H1 (cell line): Measurements from ENCODE around the gene VWA3B. TPM values are rescaled to one million over a fixed set of nuclear protein-coding genes. Genes with fewer than 3 reads are reported as not detected.

Source experiments
- CTCF ChIA-PET: fragments of 300-600 bp; sonication (Branson Sonifier 250); formaldehyde crosslinking; loops from one replicate; lab custom pipeline; 2021; ENCODE audit not compliant: partially characterized antibody; lab: Charles Lee
- POLR2A ChIA-PET: fragments of 300-600 bp; sonication (Branson Sonifier 250); formaldehyde crosslinking; loops from one replicate; lab custom pipeline; 2021; ENCODE audit warnings: inconsistent platforms; ENCODE audit not compliant: partially characterized antibody; lab: Charles Lee
- DNase-seq, 2 experiments: peaks; one replicate each; pipeline versions ENCODE4 v3.0.0 to v3.0.0-alpha.2; 2010 to 2022; ENCODE audit warnings: low spot score in 2 of 2, low read depth in 1 of 2, mixed read lengths in 1 of 2
- FAIRE-seq: peaks from 2 replicates; lab custom pipeline; 2011; peaks lifted over from hg19 to GRCh38; lab: Jason Lieb, UNC
- H2AFZ ChIP-seq: 2 replicates; pipeline ENCODE4 v1.8.1; 2012; ENCODE audit warnings: low read length, inconsistent platforms
- H2AK5ac ChIP-seq: 2 replicates; pipeline ENCODE4 v1.6.1; 2013; ENCODE audit warnings: low read depth, low read length
- H2BK120ac ChIP-seq: replicated peaks from 2 replicates; pipeline ENCODE3; 2013; ENCODE audit warnings: low read depth, low read length, inconsistent platforms
- H2BK12ac ChIP-seq: 2 replicates; pipeline ENCODE4 v1.6.1; 2013; ENCODE audit warnings: low read depth, low read length
- H2BK15ac ChIP-seq: 2 replicates; pipeline ENCODE4 v1.6.1; 2013; ENCODE audit warnings: low read length
- H2BK20ac ChIP-seq: 2 replicates; pipeline ENCODE4 v1.6.1; 2013; ENCODE audit warnings: low read length
- H2BK5ac ChIP-seq: 2 replicates; pipeline ENCODE4 v1.6.1; 2013; ENCODE audit warnings: low read depth, low read length
- H3K14ac ChIP-seq: 2 replicates; pipeline ENCODE4 v1.6.1; 2013; ENCODE audit warnings: inconsistent platforms; ENCODE audit not compliant: insufficient read length
- H3K18ac ChIP-seq: 2 replicates; pipeline ENCODE4 v1.6.1; 2013; ENCODE audit warnings: low read length; ENCODE audit errors: extremely low read depth
- H3K23ac ChIP-seq: 2 replicates; pipeline ENCODE4 v1.6.1; 2013; ENCODE audit warnings: inconsistent platforms; ENCODE audit not compliant: insufficient read length
- H3K23me2 ChIP-seq: 2 replicates; pipeline ENCODE4 v1.6.1; 2013; ENCODE audit warnings: low read depth, low read length
- H3K27ac ChIP-seq: 2 replicates; pipeline ENCODE4 v1.6.1; 2011; ENCODE audit warnings: low read depth, low read length, inconsistent platforms
- H3K27me3 ChIP-seq, 4 experiments: replicated peaks in 1 of 4; 1 replicate in 1 of 4; 2 replicates in 3 of 4; pipeline versions ENCODE4 v1.6.1 to v1.8.1; 2011 to 2013; ENCODE audit warnings: low read length in 3 of 4, mild to moderate bottlenecking in 3 of 4, inconsistent platforms in 2 of 4, mixed read lengths in 2 of 4, moderate library complexity in 1 of 4; ENCODE audit not compliant: control insufficient read depth in 3 of 4, insufficient read depth in 3 of 4; ENCODE audit errors: extremely low read depth in 1 of 4
- H3K36me3 ChIP-seq, 4 experiments: 2 replicates each; pipeline versions ENCODE4 v1.6.1 to v1.8.1; 2011 to 2013; ENCODE audit warnings: mild to moderate bottlenecking in 4 of 4, low read length in 3 of 4, moderate library complexity in 2 of 4, control low read depth in 1 of 4, inconsistent platforms in 1 of 4; ENCODE audit not compliant: insufficient read depth in 4 of 4, control insufficient read depth in 2 of 4
- H3K4ac ChIP-seq: replicated peaks from 2 replicates; pipeline ENCODE3; 2013; ENCODE audit warnings: low read length, low read depth, mixed read lengths, inconsistent platforms; ENCODE audit not compliant: insufficient read length
- H3K4me1 ChIP-seq, 4 experiments: replicated peaks in 1 of 4; 1 replicate in 1 of 4; 2 replicates in 3 of 4; pipeline versions ENCODE4 v1.6.1 to v1.8.1; 2011 to 2013; ENCODE audit warnings: low read length in 3 of 4, inconsistent platforms in 2 of 4, mixed read lengths in 1 of 4; ENCODE audit not compliant: insufficient read depth in 4 of 4, control insufficient read depth in 3 of 4
- H3K4me2 ChIP-seq, 2 experiments: 2 replicates each; pipeline versions ENCODE4 v1.6.1 to v1.8.1; 2011 to 2013; ENCODE audit warnings: low read depth in 2 of 2, low read length in 2 of 2, control low read depth in 1 of 2, inconsistent platforms in 1 of 2, mild to moderate bottlenecking in 1 of 2; ENCODE audit not compliant: insufficient read depth in 1 of 2
- H3K4me3 ChIP-seq, 4 experiments: fragments of 200-600, 300-600 bp in 1 of 4; sonication (generic), shearing (Covaris generic), sonication (Bioruptor Twin) in 1 of 4; 2 replicates each; pipeline versions ENCODE4 v1.5.1 to v1.8.1; 2011 to 2016; ENCODE audit warnings: low read length in 4 of 4, low read depth in 3 of 4, control low read depth in 2 of 4, inconsistent platforms in 2 of 4, mild to moderate bottlenecking in 2 of 4, mixed read lengths in 1 of 4, moderate library complexity in 1 of 4; ENCODE audit not compliant: insufficient read depth in 2 of 4; ENCODE audit errors: extremely low read depth in 1 of 4
- H3K56ac ChIP-seq: replicated peaks from 2 replicates; pipeline ENCODE3; 2013; ENCODE audit warnings: low read depth, mild to moderate bottlenecking, mixed read lengths, low read length, inconsistent platforms; ENCODE audit not compliant: insufficient read length
- H3K79me1 ChIP-seq: 2 replicates; pipeline ENCODE4 v1.6.1; 2013; ENCODE audit warnings: low read depth, low read length, control low read depth
- H3K79me2 ChIP-seq, 2 experiments: 2 replicates each; pipeline versions ENCODE4 v1.6.1 to v1.8.1; 2012 to 2013; ENCODE audit warnings: low read length in 2 of 2, mild to moderate bottlenecking in 2 of 2, inconsistent platforms in 1 of 2; ENCODE audit not compliant: insufficient read depth in 2 of 2, control insufficient read depth in 1 of 2
- H3K9ac ChIP-seq, 4 experiments: replicated peaks in 1 of 4; 1 replicate in 1 of 4; 2 replicates in 3 of 4; pipeline versions ENCODE4 v1.6.1 to v1.8.1; 2011 to 2013; ENCODE audit warnings: low read depth in 3 of 4, low read length in 3 of 4, control low read depth in 2 of 4, mild to moderate bottlenecking in 2 of 4, moderate library complexity in 2 of 4, inconsistent platforms in 1 of 4; ENCODE audit errors: extremely low read depth in 1 of 4
- H3K9me3 ChIP-seq, 2 experiments: 2 replicates each; pipeline versions ENCODE4 v1.6.1 to v1.8.1; 2012 to 2013; ENCODE audit warnings: mild to moderate bottlenecking in 2 of 2, moderate library complexity in 2 of 2, control low read depth in 1 of 2, inconsistent platforms in 1 of 2, low read depth in 1 of 2, low read length in 1 of 2, mixed read lengths in 1 of 2; ENCODE audit not compliant: insufficient read depth in 2 of 2
- H4K20me1 ChIP-seq, 2 experiments: replicated peaks in 1 of 2; 2 replicates each; pipeline versions ENCODE3 to v1.8.1; 2011 to 2013; ENCODE audit warnings: inconsistent platforms in 2 of 2, low read length in 2 of 2, mild to moderate bottlenecking in 1 of 2; ENCODE audit not compliant: insufficient read depth in 2 of 2, control insufficient read depth in 1 of 2
- H4K5ac ChIP-seq: 2 replicates; pipeline ENCODE4 v1.6.1; 2013; ENCODE audit warnings: low read length, low read depth, mixed read lengths, inconsistent platforms; ENCODE audit not compliant: insufficient read length
- H4K8ac ChIP-seq: 2 replicates; pipeline ENCODE4 v1.8.0; 2013; ENCODE audit warnings: mild to moderate bottlenecking, moderate library complexity, low read length, inconsistent platforms; ENCODE audit not compliant: insufficient read depth; ENCODE audit errors: extremely low read depth
- H4K91ac ChIP-seq: replicated peaks from 2 replicates; pipeline ENCODE3; 2013; ENCODE audit warnings: low read length, mixed read lengths, inconsistent platforms; ENCODE audit not compliant: insufficient read length
- CREB1 ChIP-seq: IDR thresholded peaks from 2 replicates; pipeline ENCODE4 v1.6.1; 2012; ENCODE audit warnings: inconsistent platforms
- RNF2 ChIP-seq: fragments of 200-900, 300-1000 bp; sonication (generic); IDR thresholded peaks from 2 replicates; pipeline ENCODE4 v1.7.1; 2016; ENCODE audit warnings: borderline replicate concordance, low read depth, mild to moderate bottlenecking, antibody characterized with exemption, low read length; ENCODE audit not compliant: poor library complexity, severe bottlenecking; ENCODE audit errors: missing control alignments
- SAP30 ChIP-seq: fragments of 300-600 bp; sonication (generic); IDR thresholded peaks from 2 replicates; pipeline ENCODE4 v1.7.1; 2012; ENCODE audit warnings: low read length, moderate library complexity, mild to moderate bottlenecking, inconsistent platforms; ENCODE audit not compliant: insufficient read depth, insufficient replicate concordance
- WGBS, 2 experiments: shearing (Covaris generic) in 1 of 2; methylation state at CpG; one replicate each; pipeline versions ENCODE4 v1.1.6 to v1.1.7; 2013 to 2015; ENCODE audit warnings: low lambda C conversion rate in 2 of 2, mixed read lengths in 2 of 2, inconsistent platforms in 1 of 2, low coverage in 1 of 2, missing lambda C conversion rate in 1 of 2; ENCODE audit not compliant: insufficient replicate concordance in 2 of 2, insufficient coverage in 1 of 2, insufficient read length in 1 of 2; ENCODE audit errors: extremely low coverage in 1 of 2, missing lambda C conversion rate in 1 of 2; 5-methylcytosine and 5-hydroxymethylcytosine counted together
- polyA plus RNA-seq, 7 experiments: library from polyadenylated mRNA; depleted of rRNA in 3 of 7; stranded (reverse) in 5 of 7; unstranded in 2 of 7; fragments of >200 nt in 5 of 7; fragments of 200-250 nt in 2 of 7; gene quantifications; 1 replicate in 5 of 7; 2 replicates in 1 of 7; 4 replicates in 1 of 7; pipeline versions ENCODE4 v1.2.1 to v1.2.3, GENCODE V29; 2011 to 2013; ENCODE audit warnings: missing spikeins in 2 of 7, mixed read lengths in 2 of 7
- total RNA-seq: library from RNA; stranded (reverse); fragmentation: NEBNext Ultra II Directional; extraction: Animal tissue kit (Norgen Biotek cat#: 25700); gene quantifications from 2 replicates; pipeline ENCODE4 v1.2.1, GENCODE V29; 2021

VWA3B gene
- total and polyA plus RNA-seq, 2 of the 8 experiments (the other 6 are each of a cell fraction or from before 2014, with no cell fraction given): not detected

- no peak overlapping the region for H4K91ac ChIP-seq
- no peak overlapping the region for H3K9ac ChIP-seq
- H2BK15ac ChIP-seq: no peak overlapping the region
- no peaks in the 10 kb centered on the region for H3K36me3 ChIP-seq
- no peaks in the 10 kb centered on the region for H3K79me2 ChIP-seq
- no peak overlapping the region for H3K14ac ChIP-seq
- DNase-seq (no peak), FAIRE-seq (no peak)
- peaks cover 0 to 2% (median under 1%) of the 10 kb centered on the region in 4 experiments; a peak in 2 of 7 replicates for H3K4me1 ChIP-seq
- H4K5ac ChIP-seq: no peak overlapping the region
- H3K79me1 ChIP-seq: no peaks in the 10 kb centered on the region
- no peaks in the 10 kb centered on the region for H3K9me3 ChIP-seq
- H3K18ac ChIP-seq: no peak overlapping the region
- no peak overlapping the region for H4K8ac ChIP-seq
- POLR2A ChIA-PET: no interaction called here
- H4K20me1 ChIP-seq: no peaks in the 10 kb centered on the region
- 84% methylated on average over 5 of the region's 5 CpGs; no CpG with 5 or more reads in 1 of the 2 experiments for WGBS, 2 experiments
- no peak overlapping the region for H2BK5ac ChIP-seq
- no peak overlapping the region for H2BK12ac ChIP-seq
- H3K4me3 ChIP-seq: no peak overlapping the region
- peaks cover 9 to 26% (median 23%) of the 10 kb centered on the region in 4 experiments for H3K27me3 ChIP-seq
- H2AFZ ChIP-seq: no peak overlapping the region
- H3K23ac ChIP-seq: no peak overlapping the region
- H3K4me2 ChIP-seq: no peak overlapping the region; a peak in 1 of 4 replicates
- CTCF ChIA-PET: interaction anchor here (0.8 to 0.9 kb wide), 2 partner anchors 179 to 183 kb away, joined by 3 read pairs; no protein-coding TSS in a partner anchor
- H2BK20ac ChIP-seq: no peak overlapping the region
- no peak overlapping the region for H3K56ac ChIP-seq
- H2BK120ac ChIP-seq: no peak overlapping the region
- no peak overlapping the region for H3K4ac ChIP-seq
- H2AK5ac ChIP-seq: no peak overlapping the region
- H3K27ac ChIP-seq: no peak overlapping the region
- peaks cover 9% of the 10 kb centered on the region; the same call in 1 of the 2 replicates for H3K23me2 ChIP-seq
- no peak for TF ChIP-seq SAP30
- no peak for TF ChIP-seq RNF2
- no peak for TF ChIP-seq CREB1
Measured at GRCh38 chr2:98085649-98086048, 1.3 kb upstream of the VWA3B start.
